MM.1S (cell line): ENCODE results near the gene ZNF587B.

Source experiments
- CTCF ChIP-seq: fragments of 300-600 bp; sonication (generic); IDR thresholded peaks from 2 replicates; pipeline ENCODE4 v1.5.1; 2016; ENCODE audit warnings: antibody characterized with exemption, low read length, mixed read lengths
- EZH2phosphoT487 ChIP-seq: fragments of 300-600 bp; sonication (generic); IDR thresholded peaks from 2 replicates; pipeline ENCODE4 v1.6.1; 2018; ENCODE audit warnings: antibody characterized with exemption, low read length

GRCh38 chr19:57789288-57789687 is 40.8 kb upstream of the ZNF587B start:
- TF ChIP-seq EZH2phosphoT487, result no peak
- TF ChIP-seq CTCF, result no peak
